Lung (tissue), 12 donors: ENCODE data around the gene SBF2. TPM values are rescaled to one million over a fixed set of nuclear protein-coding genes. Genes with fewer than 3 reads are reported as not detected.

Experiments used
- ATAC-seq: fragments of 200-7000 bp; cut with Tn5 transposase; one replicate; pipeline ENCODE4 v1.9.1; 2020; ENCODE audit warnings: moderate number of reproducible peaks; ENCODE audit not compliant: insufficient read depth, low FRiP score
- DNase-seq, 3 donors: peaks; one replicate each; pipeline ENCODE4 v3.0.0-alpha.2; 2013 to 2017
- H3K27ac ChIP-seq, 2 donors: one replicate each; pipeline ENCODE4 v1.5.1; 2013; ENCODE audit warnings: mild to moderate bottlenecking in 2 of 2, moderate library complexity in 2 of 2, control low read depth in 1 of 2, inconsistent platforms in 1 of 2, low read depth in 1 of 2, low read length in 1 of 2
- H3K27me3 ChIP-seq, 3 donors: one replicate each; pipeline ENCODE4 v1.5.1; 2013; ENCODE audit warnings: low read length in 2 of 3; ENCODE audit not compliant: control insufficient read depth in 3 of 3, insufficient read depth in 3 of 3
- H3K36me3 ChIP-seq, 4 donors: one replicate each; pipeline ENCODE4 v1.5.1; 2013; ENCODE audit warnings: low read length in 4 of 4, mild to moderate bottlenecking in 1 of 4, moderate library complexity in 1 of 4; ENCODE audit not compliant: control insufficient read depth in 4 of 4, insufficient read depth in 4 of 4
- H3K4me1 ChIP-seq, 5 donors: one replicate each; pipeline ENCODE4 v1.5.1; 2013; ENCODE audit warnings: low read length in 5 of 5, mild to moderate bottlenecking in 2 of 5, moderate library complexity in 1 of 5; ENCODE audit not compliant: control insufficient read depth in 5 of 5, insufficient read depth in 5 of 5
- H3K4me3 ChIP-seq: one replicate; pipeline ENCODE4 v1.5.1; 2013; ENCODE audit warnings: mild to moderate bottlenecking, control low read depth, moderate library complexity
- H3K9ac ChIP-seq, 2 donors: one replicate each; pipeline ENCODE4 v1.5.1; 2013; ENCODE audit warnings: low read length in 2 of 2, control low read depth in 1 of 2; ENCODE audit not compliant: insufficient read depth in 1 of 2
- H3K9me3 ChIP-seq, 4 donors: one replicate each; pipeline ENCODE4 v1.5.1; 2013; ENCODE audit warnings: low read length in 3 of 4, mild to moderate bottlenecking in 1 of 4, moderate library complexity in 1 of 4; ENCODE audit not compliant: control insufficient read depth in 4 of 4, insufficient read depth in 3 of 4
- WGBS, 2 donors: extraction: QIAGEN DNeasy Blood & Tissue Kit; methylation state at CpG; one replicate each; pipeline ENCODE4 v1.1.7; 2013; 5-methylcytosine and 5-hydroxymethylcytosine counted together
- polyA plus RNA-seq, 2 donors: library from polyadenylated mRNA; stranded (reverse); fragments of 200-250 nt; gene quantifications; one replicate each; pipeline ENCODE4 v1.2.1, GENCODE V29; 2013
- total RNA-seq, 2 donors: library from RNA; depleted of rRNA in 1 of 2; stranded (reverse); fragments of >200 nt in 1 of 2; gene quantifications; one replicate each; pipeline ENCODE4 v1.2.1, GENCODE V29; 2014 to 2021
- TF ChIP-seq, protein P1 (sequence below): IDR thresholded peaks from 2 replicates; pipeline ENCODE4 v1.5.1; 2012; ENCODE audit warnings: mild to moderate bottlenecking; ENCODE audit errors: control extremely low read depth, extremely low read depth
- donor health status: control.
- donor health status: control.
- donor health status: Bipolar disorder and iron deficiency.
- donor health status: healthy.
- donor health status: DM: yes; HTN: yes; CAD: no.

The SBF2 gene
- total and polyA plus RNA-seq, 4 donors = 4.4 to 104 (median 24.9) TPM

DNA sequence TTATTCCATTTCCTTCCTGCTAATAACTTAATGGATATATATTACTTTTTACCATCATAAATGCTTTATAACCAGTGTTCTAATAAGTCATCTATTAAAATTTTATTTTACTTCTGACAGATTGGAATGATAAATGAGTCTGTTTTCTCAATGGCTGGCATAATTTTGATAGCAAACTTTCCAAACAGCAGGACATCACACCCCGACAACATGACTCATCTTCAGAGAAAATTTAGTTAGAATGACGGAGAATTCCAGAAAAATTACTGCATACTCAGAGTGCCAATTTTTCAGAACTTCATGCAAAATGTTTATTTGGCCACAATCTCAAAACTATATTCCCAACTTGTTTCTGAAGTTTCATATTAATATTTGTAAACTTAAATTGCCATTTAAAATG, 455.8 kb downstream of the SBF2 start:
- TF ChIP-seq, protein P1, sequence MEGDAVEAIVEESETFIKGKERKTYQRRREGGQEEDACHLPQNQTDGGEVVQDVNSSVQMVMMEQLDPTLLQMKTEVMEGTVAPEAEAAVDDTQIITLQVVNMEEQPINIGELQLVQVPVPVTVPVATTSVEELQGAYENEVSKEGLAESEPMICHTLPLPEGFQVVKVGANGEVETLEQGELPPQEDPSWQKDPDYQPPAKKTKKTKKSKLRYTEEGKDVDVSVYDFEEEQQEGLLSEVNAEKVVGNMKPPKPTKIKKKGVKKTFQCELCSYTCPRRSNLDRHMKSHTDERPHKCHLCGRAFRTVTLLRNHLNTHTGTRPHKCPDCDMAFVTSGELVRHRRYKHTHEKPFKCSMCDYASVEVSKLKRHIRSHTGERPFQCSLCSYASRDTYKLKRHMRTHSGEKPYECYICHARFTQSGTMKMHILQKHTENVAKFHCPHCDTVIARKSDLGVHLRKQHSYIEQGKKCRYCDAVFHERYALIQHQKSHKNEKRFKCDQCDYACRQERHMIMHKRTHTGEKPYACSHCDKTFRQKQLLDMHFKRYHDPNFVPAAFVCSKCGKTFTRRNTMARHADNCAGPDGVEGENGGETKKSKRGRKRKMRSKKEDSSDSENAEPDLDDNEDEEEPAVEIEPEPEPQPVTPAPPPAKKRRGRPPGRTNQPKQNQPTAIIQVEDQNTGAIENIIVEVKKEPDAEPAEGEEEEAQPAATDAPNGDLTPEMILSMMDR = no peak
- H3K27ac ChIP-seq = no peak overlapping the region
- H3K4me1 ChIP-seq = no peaks in the 10 kb centered on the region
- DNase-seq = no peak
- H3K36me3 ChIP-seq = peaks cover 3 to 10% (median 4%) of the 10 kb centered on the region in 4 donors
- H3K9me3 ChIP-seq = no peaks in the 10 kb centered on the region
- ATAC-seq = no peak
- no peak overlapping the region for H3K9ac ChIP-seq
- 90 to 91% methylated on average over 2 of the region's 2 CpGs for WGBS, 2 donors
- H3K27me3 ChIP-seq = no peaks in the 10 kb centered on the region
- H3K4me3 ChIP-seq = no peak overlapping the region

DNA sequence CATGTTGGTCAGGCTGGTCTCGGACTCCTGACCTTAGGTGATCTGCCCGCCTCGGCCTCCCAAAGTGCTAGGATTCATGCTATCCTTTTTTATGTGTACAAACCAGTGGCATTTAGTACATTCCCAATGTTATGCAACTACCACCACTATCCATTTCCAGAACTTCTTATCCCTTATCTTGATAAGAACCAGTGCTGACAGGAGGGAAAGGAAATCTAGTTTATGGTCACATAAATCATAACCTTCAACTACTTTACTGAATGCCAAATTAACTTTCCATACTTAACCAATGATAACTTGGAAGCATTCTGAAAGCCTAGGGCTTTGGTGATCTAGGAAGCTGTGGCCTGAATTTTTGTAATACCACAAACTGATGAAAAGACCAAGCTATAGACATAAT, 459.7 kb downstream of the SBF2 start:
- Histone ChIP-seq H3K4me3 (no peak overlapping the region), H3K27ac (no peak overlapping the region), H3K27me3 (no peaks in the 10 kb centered on the region), H3K36me3 (peaks cover 1 to 17% (median 9%) of the 10 kb centered on the region in 4 donors), H3K4me1 (no peaks in the 10 kb centered on the region), H3K9ac (no peak overlapping the region), H3K9me3 (no peaks in the 10 kb centered on the region)
- WGBS, 2 donors = 93 to 100% methylated on average over 3 of the region's 3 CpGs
- ATAC-seq (no peak), DNase-seq (no peak)
- TF ChIP-seq, protein P1 = no peak

DNA sequence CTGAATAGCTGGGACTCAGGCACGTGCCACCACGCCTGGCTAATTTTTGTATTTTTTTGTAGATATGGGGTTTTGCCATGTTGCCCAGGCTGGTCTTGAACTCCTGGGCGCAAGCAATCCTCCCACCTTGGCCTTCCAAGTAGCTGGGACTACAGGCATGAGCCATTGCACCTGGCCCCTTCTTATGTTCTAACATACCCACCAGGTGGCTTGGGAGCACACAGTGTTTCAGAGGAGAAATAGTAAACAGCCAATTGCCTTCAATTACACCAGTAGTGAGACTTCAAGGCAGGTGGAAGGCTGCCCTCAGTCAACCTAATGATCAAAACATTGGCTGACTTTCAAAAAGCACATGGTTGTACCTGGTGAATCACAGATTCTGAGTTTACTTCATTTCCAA, 462.9 kb downstream of the SBF2 start:
- TF ChIP-seq, protein P1 = no peak
- Histone ChIP-seq H3K4me1 (no peaks in the 10 kb centered on the region), H3K27me3 (no peaks in the 10 kb centered on the region), H3K4me3 (no peak overlapping the region), H3K9ac (no peak overlapping the region), H3K27ac (no peak overlapping the region), H3K36me3 (peaks cover 2 to 12% (median 8%) of the 10 kb centered on the region in 4 donors), H3K9me3 (no peaks in the 10 kb centered on the region)
- no peak for DNase-seq
- 96 to 99% methylated on average over 3 of the region's 3 CpGs for WGBS, 2 donors
- no peak for ATAC-seq

DNA sequence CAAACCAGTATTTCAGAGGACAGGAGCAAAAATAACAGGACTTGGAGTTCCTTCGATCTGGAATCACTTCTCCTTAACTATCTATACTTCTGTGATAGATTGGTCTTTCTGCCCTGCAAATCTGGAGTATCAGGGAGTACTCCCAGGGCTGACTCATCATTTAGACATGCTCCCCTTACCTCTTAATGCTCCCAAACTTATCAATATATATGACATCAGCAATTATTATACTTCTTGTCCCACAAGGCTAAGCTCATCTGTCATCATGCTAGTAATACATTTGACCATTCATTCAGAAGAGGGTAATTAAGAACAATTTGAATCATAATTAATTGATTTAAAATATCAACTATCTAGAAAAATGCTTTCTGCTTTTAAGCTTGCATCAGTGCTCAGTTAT, 466.3 kb downstream of the SBF2 start:
- no peak overlapping the region for H3K27ac ChIP-seq
- no peaks in the 10 kb centered on the region for H3K27me3 ChIP-seq
- TF ChIP-seq, protein P1 = no peak
- no peak for ATAC-seq
- H3K4me1 ChIP-seq = no peaks in the 10 kb centered on the region
- DNase-seq = no peak
- peaks cover 2 to 16% (median 8%) of the 10 kb centered on the region in 4 donors for H3K36me3 ChIP-seq
- no peaks in the 10 kb centered on the region for H3K9me3 ChIP-seq
- H3K4me3 ChIP-seq = no peak overlapping the region
- 78 to 84% methylated on average over 1 of the region's 1 CpG for WGBS, 2 donors
- no peak overlapping the region for H3K9ac ChIP-seq
